Subcutaneous abdominal adipose tissue (tissue), 5 donors: Measurements from ENCODE around the gene FMN2.

ENCODE experiments used
- H3K27ac ChIP-seq: one replicate; pipeline ENCODE4 v1.7.0; 2013; ENCODE audit warnings: low read depth, mild to moderate bottlenecking, inconsistent platforms, low read length, moderate library complexity
- H3K27me3 ChIP-seq, 5 donors: one replicate each; pipeline ENCODE4 v1.7.0; 2013; ENCODE audit warnings: low read length in 5 of 5, inconsistent platforms in 1 of 5; ENCODE audit not compliant: control insufficient read depth in 5 of 5, insufficient read depth in 4 of 5
- H3K36me3 ChIP-seq, 5 donors: one replicate each; pipeline ENCODE4 v1.7.0; 2013; ENCODE audit warnings: low read length in 5 of 5; ENCODE audit not compliant: control insufficient read depth in 5 of 5, insufficient read depth in 5 of 5
- H3K4me1 ChIP-seq, 5 donors: one replicate each; pipeline ENCODE4 v1.7.0; 2013; ENCODE audit warnings: low read length in 5 of 5, mild to moderate bottlenecking in 3 of 5, moderate library complexity in 1 of 5; ENCODE audit not compliant: control insufficient read depth in 5 of 5, insufficient read depth in 5 of 5
- H3K4me3 ChIP-seq, 5 donors: one replicate each; pipeline ENCODE4 v1.7.0; 2013; ENCODE audit warnings: low read length in 5 of 5, low read depth in 1 of 5
- H3K9ac ChIP-seq, 5 donors: one replicate each; pipeline ENCODE4 v1.7.0; 2013; ENCODE audit warnings: low read length in 5 of 5, mild to moderate bottlenecking in 4 of 5, moderate library complexity in 3 of 5
- H3K9me3 ChIP-seq, 5 donors: one replicate each; pipeline ENCODE4 v1.7.0; 2013; ENCODE audit warnings: low read length in 5 of 5; ENCODE audit not compliant: control insufficient read depth in 5 of 5
- donor health status: healthy.
- donor health status: healthy.
- donor health status: healthy.
- donor health status: healthy.
- donor health status: healthy.

The FMN2 gene

DNA sequence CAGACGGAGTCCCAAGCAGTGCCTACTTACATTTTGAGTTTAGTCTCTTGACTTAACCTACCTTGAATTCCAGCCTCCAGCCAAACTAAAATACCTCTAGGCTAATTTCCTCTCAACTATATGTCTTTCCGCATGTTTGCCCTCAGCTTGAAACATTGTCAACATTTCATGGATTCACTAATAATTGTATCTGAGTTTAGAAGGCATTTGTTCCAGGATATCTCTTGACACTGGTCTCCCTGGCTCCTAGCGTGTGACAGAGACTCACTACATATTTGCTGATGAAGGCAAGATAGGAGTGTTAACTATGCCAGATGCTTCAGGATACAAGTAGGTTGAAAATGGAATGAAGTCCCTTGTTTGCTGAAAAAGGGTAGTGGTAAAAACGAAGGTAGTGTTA lies 384.1 kb downstream of the FMN2 start:
- H3K9me3 ChIP-seq = no peaks in the 10 kb centered on the region
- no peak overlapping the region for H3K9ac ChIP-seq
- no peaks in the 10 kb centered on the region for H3K36me3 ChIP-seq
- no peak overlapping the region for H3K4me3 ChIP-seq
- H3K4me1 ChIP-seq = no peaks in the 10 kb centered on the region
- H3K27me3 ChIP-seq = peaks cover 0 to 10% (median 3%) of the 10 kb centered on the region in 5 donors
- H3K27ac ChIP-seq = no peak overlapping the region

DNA sequence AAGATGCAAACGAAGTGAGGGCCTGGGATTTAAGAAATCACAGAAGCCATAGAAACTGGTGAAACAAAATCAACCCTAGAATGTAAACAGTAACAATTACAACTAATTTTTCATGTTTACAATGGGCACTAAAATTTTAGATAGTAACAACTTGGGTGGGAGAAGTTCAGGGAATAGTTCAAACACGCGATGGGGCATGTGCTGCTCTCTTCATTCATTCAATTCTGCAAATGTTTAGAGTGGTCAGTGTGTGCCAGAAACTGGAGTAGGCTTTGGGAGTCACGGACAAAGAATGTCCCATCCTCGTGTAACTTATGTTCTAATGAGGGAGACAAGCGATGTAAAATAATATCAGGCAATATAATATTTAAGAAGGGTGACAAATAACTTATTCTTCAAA lies 386.9 kb downstream of the FMN2 start:
- Histone ChIP-seq H3K27me3 (peaks cover 0 to 5% (median 0%) of the 10 kb centered on the region in 5 donors), H3K36me3 (no peaks in the 10 kb centered on the region), H3K9me3 (no peaks in the 10 kb centered on the region), H3K4me1 (no peaks in the 10 kb centered on the region), H3K9ac (no peak overlapping the region), H3K4me3 (no peak overlapping the region), H3K27ac (no peak overlapping the region)

DNA sequence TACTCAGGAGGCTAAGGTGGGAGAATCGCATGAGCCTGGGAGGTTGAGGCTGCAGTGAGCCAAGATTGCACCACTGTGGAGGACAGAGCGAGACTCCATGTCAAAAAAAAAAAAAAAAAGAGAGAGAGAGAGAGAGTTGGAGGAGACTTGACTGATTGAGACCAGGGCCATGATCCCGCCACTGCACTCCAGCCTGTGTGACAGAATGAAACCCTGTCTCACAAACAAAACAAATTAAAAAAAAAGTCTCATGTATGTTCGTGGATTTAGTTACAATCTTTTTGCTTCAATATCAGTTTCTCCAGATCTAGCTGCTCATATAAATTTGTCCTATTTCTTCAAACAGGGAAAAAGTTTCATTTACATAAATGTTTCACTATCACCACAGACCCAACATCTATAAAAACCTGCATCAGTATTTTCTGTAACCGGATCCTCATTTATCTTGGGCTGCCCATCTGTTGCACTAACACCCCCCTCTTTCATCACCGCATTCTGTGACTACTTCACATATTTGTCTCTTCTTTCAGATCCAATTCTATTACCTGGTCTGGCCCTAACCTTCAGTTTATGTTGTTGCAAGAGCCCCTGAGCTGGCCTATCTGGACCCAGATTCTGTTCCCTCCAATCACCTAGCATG lies 393.2 kb downstream of the FMN2 start:
- no peak overlapping the region for H3K4me3 ChIP-seq
- no peak overlapping the region for H3K9ac ChIP-seq
- H3K9me3 ChIP-seq = peaks cover 0 to 3% (median 0%) of the 10 kb centered on the region in 5 donors
- H3K36me3 ChIP-seq = no peaks in the 10 kb centered on the region
- H3K27me3 ChIP-seq = peaks cover 0 to 6% (median 2%) of the 10 kb centered on the region in 5 donors
- H3K4me1 ChIP-seq = no peaks in the 10 kb centered on the region
- no peak overlapping the region for H3K27ac ChIP-seq

DNA sequence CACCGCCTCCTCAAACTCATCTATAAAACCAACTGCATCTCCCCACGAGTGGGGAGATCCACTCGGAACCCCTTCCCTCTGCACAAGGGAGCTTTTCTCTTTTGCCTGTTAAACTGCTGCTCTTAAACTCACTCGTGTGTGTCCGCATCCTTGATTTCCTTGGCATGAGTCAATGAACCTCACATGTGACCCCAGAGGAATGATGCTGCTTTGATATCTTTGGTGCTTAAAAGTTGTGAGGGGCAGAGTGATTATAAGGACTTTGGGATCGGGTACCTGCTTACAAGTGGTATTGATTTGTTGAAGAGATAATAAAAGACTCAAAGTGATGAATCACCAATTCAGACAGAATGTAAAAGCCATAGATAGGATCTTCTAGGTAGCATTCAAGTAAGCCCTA lies 394.9 kb downstream of the FMN2 start:
- no peak overlapping the region for H3K9ac ChIP-seq
- H3K9me3 ChIP-seq = peaks cover 0 to 3% (median 0%) of the 10 kb centered on the region in 5 donors
- no peaks in the 10 kb centered on the region for H3K4me1 ChIP-seq
- H3K27me3 ChIP-seq = peaks cover 0 to 6% (median 3%) of the 10 kb centered on the region in 5 donors
- no peaks in the 10 kb centered on the region for H3K36me3 ChIP-seq
- no peak overlapping the region for H3K4me3 ChIP-seq
- no peak overlapping the region for H3K27ac ChIP-seq

DNA sequence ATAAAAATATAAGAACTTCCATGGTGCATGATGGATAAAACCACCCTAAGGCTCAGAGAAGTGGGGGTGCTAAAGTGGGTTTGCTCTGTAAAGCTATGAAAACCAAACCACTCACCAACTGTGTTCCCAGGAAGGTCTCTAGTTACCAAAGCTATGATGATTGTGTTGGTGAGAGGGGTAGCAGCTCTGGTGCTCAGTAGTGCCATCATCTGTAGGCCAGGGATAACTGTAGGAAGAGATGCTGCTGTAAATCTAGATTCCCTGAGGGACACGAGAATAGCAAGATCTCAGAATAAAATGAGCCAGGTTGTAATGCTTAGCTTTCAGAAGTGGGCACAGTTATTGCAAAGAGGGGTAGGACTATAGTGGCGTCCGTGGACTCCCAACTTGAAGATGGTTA lies 395.8 kb downstream of the FMN2 start:
- Histone ChIP-seq H3K27me3 (peaks cover 0 to 7% (median 3%) of the 10 kb centered on the region in 5 donors), H3K4me3 (no peak overlapping the region), H3K9me3 (peaks cover 0 to 3% (median 0%) of the 10 kb centered on the region in 5 donors), H3K9ac (no peak overlapping the region), H3K36me3 (no peaks in the 10 kb centered on the region), H3K27ac (no peak overlapping the region), H3K4me1 (no peaks in the 10 kb centered on the region)

DNA sequence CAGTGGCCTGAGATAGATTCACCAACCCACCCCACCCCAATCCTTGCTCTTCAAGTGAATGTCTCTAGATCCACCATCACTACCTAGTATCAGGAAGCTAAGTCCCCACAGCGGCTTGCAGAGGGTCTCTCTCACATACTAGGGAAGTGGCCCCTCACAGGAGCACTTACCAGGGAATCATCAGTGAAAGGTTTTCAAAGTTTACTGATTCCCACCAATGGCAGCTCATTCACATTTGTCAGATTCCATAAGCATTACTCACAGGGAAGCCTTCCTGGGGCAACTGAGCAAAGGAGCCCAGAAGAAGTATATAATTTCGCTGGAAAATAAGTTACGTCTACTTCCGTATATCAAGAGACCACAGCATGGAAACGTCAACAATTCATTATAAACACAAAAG lies 399.5 kb downstream of the FMN2 start:
- Histone ChIP-seq H3K9me3 (peaks cover 0 to 2% (median 0%) of the 10 kb centered on the region in 5 donors), H3K27me3 (peaks cover 0 to 10% (median 3%) of the 10 kb centered on the region in 5 donors), H3K36me3 (no peaks in the 10 kb centered on the region), H3K27ac (no peak overlapping the region), H3K4me1 (peaks cover 0 to 4% (median 0%) of the 10 kb centered on the region in 5 donors), H3K9ac (no peak overlapping the region), H3K4me3 (no peak overlapping the region)

DNA sequence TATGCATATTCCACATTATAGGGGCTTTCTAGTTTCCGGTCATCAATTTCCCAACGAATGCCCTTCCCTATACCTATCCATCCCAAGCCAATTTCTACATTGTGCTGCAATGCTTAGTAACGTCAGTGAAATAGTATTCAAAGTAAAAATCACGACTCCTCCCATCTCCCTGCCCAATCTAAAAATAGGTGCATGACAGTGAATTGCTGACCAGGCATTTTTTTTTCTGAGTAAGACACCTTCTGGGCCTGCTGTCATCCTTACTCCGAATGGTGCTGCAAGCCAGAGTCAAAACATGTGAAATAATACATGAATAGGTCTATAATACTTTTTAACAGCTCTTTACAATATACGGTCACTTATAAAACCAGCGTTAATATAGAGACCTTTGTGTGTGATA lies 400.1 kb downstream of the FMN2 start:
- peaks cover 0 to 4% (median 0%) of the 10 kb centered on the region in 5 donors for H3K4me1 ChIP-seq
- H3K27ac ChIP-seq = no peak overlapping the region
- H3K4me3 ChIP-seq = no peak overlapping the region
- peaks cover 0 to 8% (median 3%) of the 10 kb centered on the region in 5 donors for H3K27me3 ChIP-seq
- H3K36me3 ChIP-seq = no peaks in the 10 kb centered on the region
- no peak overlapping the region for H3K9ac ChIP-seq
- H3K9me3 ChIP-seq = peaks cover 0 to 4% (median 0%) of the 10 kb centered on the region in 5 donors

DNA sequence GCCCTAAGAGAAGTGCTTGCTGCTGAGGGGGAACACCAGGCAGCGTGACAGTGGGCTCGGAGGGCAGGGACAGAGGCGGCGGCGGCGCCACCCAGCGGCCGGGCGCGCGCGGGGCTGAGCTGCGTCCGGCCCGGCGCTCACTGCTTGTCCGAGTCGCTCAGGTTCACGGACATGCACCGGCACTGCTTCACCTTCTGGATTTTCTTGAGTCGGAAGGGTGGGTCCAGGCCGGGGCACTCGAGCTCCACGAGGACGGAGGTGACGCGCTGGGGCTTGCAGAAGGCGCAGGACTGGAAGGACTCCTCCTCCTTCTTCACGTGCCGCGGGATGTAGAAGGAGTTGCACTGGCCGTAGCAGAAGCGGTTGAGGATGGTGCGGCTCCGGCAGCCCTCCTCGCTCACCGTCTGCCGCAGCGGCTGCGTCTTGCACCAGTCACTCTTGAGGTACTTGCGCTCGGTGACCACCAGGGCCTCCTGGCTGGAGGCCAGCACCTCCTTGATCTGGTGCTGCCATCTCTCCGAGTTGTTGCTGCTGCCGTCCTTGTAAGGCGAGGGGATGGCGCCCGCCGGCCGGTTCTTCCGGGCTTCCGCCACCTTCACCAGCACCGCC lies 401.3 kb downstream of the FMN2 start:
- H3K9ac ChIP-seq = no peak overlapping the region
- peaks cover 0 to 8% (median 0%) of the 10 kb centered on the region in 5 donors for H3K27me3 ChIP-seq
- H3K4me3 ChIP-seq = peak overlapping the region in 1 of 5 donors; percentile 51
- no peak overlapping the region for H3K27ac ChIP-seq
- peaks cover 0 to 4% (median 0%) of the 10 kb centered on the region in 5 donors for H3K4me1 ChIP-seq
- H3K36me3 ChIP-seq = no peaks in the 10 kb centered on the region
- peaks cover 0 to 4% (median 0%) of the 10 kb centered on the region in 5 donors for H3K9me3 ChIP-seq

DNA sequence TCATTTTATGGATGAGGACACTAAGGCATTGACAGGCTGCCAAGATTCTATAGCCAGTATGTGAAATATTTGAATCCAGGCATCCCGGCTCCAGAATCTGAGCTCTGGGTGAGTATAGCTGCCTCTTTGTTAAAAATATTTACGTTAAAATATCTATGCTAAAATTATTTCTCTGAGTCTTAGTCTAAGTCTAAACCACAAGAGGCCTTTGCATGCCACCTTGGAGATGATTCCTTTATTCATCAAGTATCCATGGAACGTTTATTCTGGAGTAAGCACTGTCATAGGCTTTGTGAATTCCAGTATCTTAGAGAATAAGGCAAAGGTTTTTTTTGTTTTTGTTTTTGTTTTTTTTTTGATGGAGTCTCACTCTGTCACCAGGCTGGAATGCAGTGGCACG lies 403.9 kb downstream of the FMN2 start:
- Histone ChIP-seq H3K36me3 (no peaks in the 10 kb centered on the region), H3K4me3 (no peak overlapping the region), H3K9ac (no peak overlapping the region), H3K4me1 (peaks cover 0 to 4% (median 0%) of the 10 kb centered on the region in 5 donors), H3K27ac (no peak overlapping the region), H3K9me3 (peaks cover 0 to 4% (median 0%) of the 10 kb centered on the region in 5 donors), H3K27me3 (peaks cover 0 to 8% (median 0%) of the 10 kb centered on the region in 5 donors)

DNA sequence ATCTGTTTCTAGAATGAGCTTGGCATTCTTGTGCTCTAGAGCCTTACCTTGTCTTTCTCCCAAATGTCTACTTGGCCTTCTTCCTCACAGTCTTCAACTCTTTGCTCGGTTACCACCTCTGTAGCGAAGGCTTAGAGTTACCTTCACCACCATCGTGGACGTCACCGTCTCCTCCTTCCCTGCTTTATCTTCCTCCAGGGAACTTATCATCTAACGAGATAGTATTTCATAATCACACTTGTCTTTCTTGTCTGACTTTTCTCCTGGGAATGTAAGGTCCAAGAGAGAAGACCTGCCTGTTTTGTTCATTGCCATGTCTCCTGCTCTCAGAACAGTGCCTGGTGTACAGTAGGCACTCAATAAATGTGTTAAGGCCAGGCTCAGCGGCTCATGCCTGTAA lies 404.7 kb downstream of the FMN2 start:
- peaks cover 0 to 8% (median 0%) of the 10 kb centered on the region in 5 donors for H3K27me3 ChIP-seq
- no peaks in the 10 kb centered on the region for H3K36me3 ChIP-seq
- H3K4me1 ChIP-seq = peaks cover 0 to 4% (median 0%) of the 10 kb centered on the region in 5 donors
- peaks cover 0 to 4% (median 0%) of the 10 kb centered on the region in 5 donors for H3K9me3 ChIP-seq
- no peak overlapping the region for H3K27ac ChIP-seq
- H3K4me3 ChIP-seq = no peak overlapping the region
- no peak overlapping the region for H3K9ac ChIP-seq
